ENCODE data around the gene THAP9.

DNA sequence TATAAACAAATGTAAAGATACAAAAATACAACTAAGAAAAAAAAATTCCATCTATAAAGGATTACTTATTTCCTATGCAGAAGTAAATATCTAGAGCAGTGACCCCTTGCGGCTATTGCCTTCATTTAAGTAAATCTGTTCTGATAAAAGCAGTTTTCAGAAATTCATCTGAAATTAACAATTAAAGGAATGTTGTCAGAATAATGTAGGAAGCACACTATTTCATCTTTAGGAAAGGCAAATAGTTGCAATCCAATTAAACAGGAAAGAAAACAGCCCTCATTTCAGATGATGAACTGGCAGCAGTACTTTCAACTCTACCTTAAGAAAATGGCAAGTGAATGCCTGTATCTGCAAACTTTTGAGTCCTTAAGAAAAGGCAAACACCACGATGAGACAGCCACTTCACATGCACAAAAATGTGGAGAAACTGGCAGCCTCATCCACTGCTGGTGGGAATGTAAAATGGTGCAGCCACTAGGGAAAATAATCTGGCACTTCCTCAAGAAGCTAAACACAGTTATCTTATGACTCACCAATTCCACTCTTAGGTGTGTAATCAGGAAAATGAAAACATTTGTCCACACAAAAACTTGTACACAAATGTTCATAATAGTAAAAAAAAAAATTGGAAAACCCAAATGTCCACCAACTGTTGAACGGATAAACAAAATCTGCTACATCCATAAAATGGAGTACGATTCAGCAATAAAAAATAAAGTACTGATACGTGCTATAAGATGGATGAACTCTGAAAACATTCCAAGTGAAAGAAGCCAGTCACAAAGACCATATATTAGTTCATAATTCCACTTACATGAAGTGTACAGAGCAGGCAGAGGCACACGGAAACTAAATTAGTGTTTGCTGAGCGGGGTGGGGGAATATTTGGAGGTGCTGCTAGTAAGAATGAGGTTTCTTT, 2.0 kb upstream of the THAP9 start:
- TF ChIP-seq GATA3 (IDR thresholded peaks at IDR 0.05; ENCODE audit: low read depth, low read length), result no peak
- no peak for TF ChIP-seq GATA2 (IDR thresholded peaks at IDR 0.05; ENCODE audit: low read depth, low read length)
